CD4-positive, alpha-beta T cell treated with Interferon alpha-2 for 1 hour (primary cell): ENCODE measurements around the gene NECAB2.
A peak's percentile ranks its signal among the peaks of the same experiment; 100 is the strongest.
"Not testable (repeated sequence)": the region's sequence is repeated elsewhere in the genome, so short reads cannot be mapped to it uniquely, and the experiment has no call there.

Source experiments
- DNase-seq, 2 donors: peaks; one replicate each; pipeline ENCODE4 v3.0.0-alpha.2; 2020 to 2022

NECAB2 gene

DNA sequence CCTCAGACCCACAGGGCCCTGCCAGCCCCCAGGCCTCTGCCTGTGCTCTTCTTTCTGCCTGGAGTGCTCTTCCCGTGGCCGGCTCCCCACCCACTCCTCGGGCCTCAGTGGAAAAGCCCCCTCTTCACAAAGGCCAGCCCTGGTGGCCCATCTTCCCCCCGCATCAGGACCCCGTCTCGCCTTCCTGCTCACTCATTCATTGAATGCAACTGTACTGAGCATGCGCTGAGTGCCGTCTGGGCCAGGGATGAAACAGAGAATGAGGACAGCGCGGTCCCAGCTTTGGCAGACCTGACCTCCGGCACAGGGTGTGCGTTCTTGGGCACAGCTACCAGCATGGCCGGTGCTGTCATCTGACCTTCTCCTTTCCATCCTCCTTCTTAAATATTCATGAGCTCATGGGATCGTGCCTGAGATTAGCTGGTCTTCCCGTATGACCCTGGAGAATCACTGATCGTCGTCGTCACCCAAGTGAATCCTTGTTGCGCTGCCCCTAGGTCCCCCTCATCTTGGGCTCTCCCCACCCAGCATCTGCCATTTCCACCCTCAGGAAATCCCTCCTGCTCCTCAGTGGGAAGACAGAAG is 31.4 kb upstream of the NECAB2 start:
- no peak for DNase-seq

GRCh38 chr16:83937267-83937666 is 30.8 kb upstream of the NECAB2 start:
- no peak for DNase-seq

DNA sequence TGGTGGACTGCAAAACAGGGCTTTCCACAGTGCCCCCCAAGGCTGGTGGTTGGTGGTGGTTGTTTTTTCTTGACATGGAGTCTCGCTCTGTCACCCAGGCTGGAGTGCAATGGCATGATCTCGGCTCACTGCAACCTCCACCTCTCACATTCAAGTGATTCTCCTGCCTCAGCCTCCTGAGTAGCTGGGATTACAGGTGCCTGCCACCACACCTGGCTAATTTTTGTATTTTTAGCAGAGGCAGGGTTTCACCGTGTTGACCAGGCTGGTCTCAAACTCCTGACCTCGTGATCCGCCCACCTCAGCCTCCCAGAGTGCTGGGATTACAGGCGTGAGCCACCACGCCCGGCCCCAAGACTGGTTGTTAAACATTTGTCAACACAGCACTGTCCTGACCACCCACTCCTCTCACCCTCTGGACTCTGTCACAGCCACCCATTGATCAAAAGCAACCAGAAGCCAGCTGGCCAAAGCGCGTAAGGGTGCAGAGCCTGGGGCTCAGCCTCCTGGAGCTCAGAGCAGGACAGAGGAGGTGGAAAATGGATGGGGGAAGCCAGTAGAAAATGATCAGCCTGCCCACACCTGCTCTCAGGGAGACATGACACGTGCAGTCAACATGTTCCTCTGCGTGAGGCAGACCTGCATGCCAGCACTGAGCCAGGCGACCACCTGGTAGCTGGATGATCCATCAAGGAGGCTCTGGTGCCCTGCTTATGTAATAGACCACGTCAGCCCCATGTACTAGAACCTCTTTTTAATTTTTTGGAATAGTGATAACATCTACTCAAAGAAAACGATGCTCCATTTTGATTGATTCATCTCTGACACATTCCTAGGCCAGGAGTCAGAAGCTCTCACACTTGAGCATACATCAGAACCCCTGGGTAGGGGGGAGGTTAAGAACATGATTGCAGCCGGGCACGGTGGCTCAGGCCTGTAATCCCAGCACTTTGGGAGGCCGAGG is 29.8 kb upstream of the NECAB2 start:
- DNase-seq: no peak

- DNase-seq: peak in 1 of 2 donors; percentile 11
These were observed 28.7 kb upstream of the NECAB2 start for GRCh38 chr16:83939266-83939855.

DNA sequence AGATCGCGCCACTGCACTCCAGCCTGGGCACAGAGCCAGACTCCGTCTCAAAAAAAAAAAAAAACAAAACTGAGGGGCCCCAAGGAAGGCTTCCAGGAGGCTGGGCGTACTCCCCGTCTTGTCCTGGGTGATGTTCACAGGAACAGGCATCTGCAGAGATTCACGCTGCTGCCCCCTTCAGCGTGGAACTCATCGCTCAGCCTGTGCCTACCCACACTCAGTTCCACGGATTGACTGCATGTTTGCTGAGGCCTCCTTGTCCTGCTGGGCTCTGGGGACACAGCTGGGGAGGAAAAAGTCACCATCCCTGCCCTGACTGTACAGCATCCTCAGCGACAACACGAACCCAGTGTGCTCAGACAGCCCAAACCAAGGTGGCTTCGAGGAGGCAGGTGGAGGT is 27.9 kb upstream of the NECAB2 start:
- DNase-seq: no peak

GRCh38 chr16:83940630-83941378 is 27.2 kb upstream of the NECAB2 start:
- DNase-seq: no peak

GRCh38 chr16:83941546-83941945 is 26.5 kb upstream of the NECAB2 start:
- DNase-seq: not testable (repeated sequence)

DNA sequence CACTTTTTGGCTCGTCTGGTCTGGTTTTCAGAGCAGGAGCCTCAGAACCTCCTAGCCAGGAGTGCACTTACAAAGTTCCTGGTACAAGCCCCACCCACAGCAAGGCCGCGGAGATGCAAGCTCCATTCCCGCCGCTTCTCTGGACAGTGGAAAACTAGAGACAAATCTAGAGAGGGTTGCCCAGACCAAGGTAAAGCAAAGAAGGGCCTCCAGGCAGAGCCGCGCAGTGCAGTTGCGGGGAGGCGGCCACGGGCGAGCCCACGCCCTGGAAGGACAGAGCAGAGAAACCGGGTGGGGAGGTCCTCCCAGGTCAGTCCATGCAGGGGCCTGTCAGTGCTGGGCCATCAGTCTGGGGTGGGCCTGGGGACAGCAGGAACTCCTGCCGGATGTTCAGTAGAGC is 26.0 kb upstream of the NECAB2 start:
- no peak for DNase-seq

GRCh38 chr16:83942815-83943515 is 25.1 kb upstream of the NECAB2 start:
- no peak for DNase-seq

DNA sequence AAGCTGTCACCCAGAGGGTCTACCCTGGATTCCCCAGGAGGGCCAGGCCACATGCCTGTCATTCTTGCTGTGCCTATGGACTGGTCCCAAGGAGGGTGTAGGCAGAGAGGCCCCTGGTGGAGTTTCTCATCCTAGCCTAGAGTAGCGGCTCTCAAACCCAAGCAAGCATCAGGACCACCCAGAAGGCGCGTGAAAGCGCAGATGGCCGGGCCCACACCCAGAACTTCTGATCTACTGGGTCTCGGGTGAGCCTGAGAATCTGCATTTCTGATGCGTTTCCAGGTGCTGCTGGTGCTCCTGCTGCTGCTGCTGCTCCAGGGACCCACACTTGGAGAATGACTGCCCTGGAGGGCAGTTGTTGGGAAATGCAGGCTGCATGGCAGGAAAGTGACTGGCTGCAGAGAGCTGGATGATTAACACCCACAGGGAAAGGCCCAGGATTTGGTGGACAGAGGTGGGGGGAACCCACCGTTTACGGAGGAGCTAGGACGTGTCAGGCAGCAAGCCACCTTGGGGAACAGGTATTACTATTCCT is 24.5 kb upstream of the NECAB2 start:
- DNase-seq: no peak

GRCh38 chr16:83945587-83945986 is 22.5 kb upstream of the NECAB2 start:
- DNase-seq: no peak

DNA sequence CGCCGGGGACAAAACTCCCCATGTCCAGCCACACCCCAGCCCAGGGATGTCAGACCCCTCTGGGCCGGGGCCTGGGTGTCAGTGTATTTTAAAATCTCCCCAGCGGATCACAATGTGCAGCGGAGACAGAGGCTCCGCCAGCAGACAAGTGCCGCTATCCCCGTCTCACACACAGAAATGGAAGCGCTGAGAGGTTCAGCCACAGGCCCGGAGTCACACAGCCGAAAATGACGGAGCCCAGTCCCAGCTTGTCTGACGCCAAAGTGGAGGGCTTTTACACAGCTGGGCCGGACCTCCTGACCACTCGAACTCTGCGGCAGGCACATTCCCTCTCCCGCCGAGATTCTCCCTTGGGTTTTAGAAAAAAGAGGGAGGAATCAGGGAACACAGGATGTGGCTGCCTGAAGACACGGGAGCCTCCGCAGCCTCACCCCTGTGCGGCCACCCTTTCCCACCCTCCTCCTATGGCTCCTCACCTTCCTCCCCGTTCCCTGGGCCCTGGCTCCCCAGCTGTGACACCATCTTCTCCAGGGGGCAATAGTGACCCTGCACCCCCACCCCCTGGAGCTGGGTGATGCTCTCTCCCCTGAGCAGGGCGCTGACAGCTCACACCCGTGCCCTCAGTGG is 21.8 kb upstream of the NECAB2 start:
- DNase-seq: no peak

DNA sequence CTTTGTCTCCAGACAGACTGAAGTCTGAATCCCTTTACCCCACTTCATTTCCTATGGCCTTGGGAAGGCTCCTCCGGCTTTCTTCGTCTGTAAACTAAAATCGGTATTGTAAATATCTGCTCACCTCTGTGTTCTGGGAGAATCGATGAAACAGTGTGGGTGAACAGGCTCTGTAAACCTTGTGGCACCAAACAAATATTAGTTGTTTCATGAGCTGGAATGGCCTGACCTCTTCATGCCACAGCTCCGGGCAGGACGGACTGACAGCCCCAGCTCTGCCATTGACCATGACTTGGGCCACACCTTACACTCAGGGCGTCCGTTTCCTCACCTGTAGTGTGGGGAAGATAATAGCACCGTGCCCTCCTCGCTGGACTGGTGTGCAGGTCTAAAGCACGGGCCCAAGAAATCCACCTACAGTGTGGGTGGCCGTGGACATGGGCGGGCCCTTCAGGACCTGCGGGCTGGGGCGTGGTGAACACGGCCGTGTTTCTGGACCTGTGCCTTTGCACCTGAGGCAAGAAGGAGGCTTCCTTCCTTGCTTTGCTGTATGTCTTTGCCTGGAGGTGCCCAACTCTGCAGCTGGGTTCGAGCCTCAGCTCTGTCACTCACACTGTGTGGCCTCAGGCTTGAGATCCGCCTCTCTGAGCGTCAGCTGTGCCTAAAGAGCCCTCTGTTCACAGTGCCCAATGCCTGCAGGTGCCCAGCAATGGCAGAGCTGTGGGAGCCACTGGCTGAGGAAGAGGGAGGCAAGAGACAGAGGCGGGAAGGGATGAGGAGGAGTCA is 21.1 kb upstream of the NECAB2 start:
- DNase-seq: no peak

DNA sequence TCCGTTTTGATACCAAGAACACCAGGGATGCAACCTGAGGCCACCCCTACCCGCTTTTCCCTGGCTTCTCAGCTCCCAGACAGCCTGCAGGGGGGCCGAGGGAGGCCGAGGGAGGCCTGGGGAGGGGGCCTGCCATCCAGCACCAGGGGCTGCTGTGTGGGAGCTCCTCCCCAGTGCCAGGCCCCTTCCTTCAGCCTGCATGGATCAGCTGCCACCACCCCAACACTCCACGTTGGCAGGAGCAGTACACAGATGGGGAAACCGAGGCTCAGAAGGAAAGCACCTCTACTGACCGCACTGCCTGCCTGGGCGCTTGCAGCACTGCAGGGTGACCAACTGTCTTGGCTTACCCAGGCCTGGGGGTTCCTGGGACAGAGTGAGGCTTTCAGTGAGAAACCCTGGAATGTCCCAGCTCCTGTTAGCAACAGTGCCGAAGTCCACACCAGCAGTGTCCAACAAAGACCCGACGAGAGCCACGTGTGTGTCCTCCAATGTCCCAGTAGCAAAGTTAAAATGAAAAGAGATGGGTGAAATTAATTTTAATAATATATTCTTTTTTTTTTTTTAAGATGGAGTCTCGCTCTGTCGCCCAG is 20.3 kb upstream of the NECAB2 start:
- DNase-seq: no peak

GRCh38 chr16:83948914-83949723 is 18.9 kb upstream of the NECAB2 start:
- no peak for DNase-seq

GRCh38 chr16:83949724-83950001 is 18.4 kb upstream of the NECAB2 start:
- no peak for DNase-seq

GRCh38 chr16:83950862-83951399 is 17.1 kb upstream of the NECAB2 start:
- DNase-seq: not testable (repeated sequence)

GRCh38 chr16:83951544-83951943 is 16.5 kb upstream of the NECAB2 start:
- DNase-seq: no peak

DNA sequence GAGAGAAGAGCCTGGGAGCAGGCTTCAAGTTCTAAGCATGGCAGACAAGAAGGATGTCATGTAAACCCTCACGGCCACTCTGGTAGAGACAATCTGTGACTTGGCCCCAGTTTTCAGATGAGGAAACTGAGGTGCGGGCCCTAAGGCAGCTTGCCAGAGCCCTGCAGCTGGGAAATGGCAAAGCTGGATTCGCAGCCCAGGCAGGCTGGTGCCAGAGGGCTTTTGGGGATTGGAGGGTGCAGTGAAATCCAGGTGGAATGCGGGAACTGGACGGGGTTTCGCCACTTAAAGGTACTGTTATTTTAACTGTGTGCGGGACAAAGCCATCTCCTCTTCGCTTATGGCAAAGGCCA is 15.5 kb upstream of the NECAB2 start:
- no peak for DNase-seq
